Breast epithelium (tissue), 3 donors: ENCODE data around the gene PIANP.

Experiments used
- POLR2A ChIP-seq: fragments of 450-650 bp; IDR thresholded peaks from one replicate; pipeline ENCODE4 v1.6.1; 2016; ENCODE audit warnings: antibody characterized with exemption, mild to moderate bottlenecking, moderate library complexity
- TF ChIP-seq, protein P1 (sequence below), 3 donors: fragments of 450-650 bp; IDR thresholded peaks; one replicate each; pipeline ENCODE4 v1.5.1; 2016 to 2017; ENCODE audit warnings: antibody characterized with exemption in 3 of 3, mild to moderate bottlenecking in 3 of 3, moderate library complexity in 3 of 3

- no peak for TF ChIP-seq POLR2A
- TF ChIP-seq, protein P1, sequence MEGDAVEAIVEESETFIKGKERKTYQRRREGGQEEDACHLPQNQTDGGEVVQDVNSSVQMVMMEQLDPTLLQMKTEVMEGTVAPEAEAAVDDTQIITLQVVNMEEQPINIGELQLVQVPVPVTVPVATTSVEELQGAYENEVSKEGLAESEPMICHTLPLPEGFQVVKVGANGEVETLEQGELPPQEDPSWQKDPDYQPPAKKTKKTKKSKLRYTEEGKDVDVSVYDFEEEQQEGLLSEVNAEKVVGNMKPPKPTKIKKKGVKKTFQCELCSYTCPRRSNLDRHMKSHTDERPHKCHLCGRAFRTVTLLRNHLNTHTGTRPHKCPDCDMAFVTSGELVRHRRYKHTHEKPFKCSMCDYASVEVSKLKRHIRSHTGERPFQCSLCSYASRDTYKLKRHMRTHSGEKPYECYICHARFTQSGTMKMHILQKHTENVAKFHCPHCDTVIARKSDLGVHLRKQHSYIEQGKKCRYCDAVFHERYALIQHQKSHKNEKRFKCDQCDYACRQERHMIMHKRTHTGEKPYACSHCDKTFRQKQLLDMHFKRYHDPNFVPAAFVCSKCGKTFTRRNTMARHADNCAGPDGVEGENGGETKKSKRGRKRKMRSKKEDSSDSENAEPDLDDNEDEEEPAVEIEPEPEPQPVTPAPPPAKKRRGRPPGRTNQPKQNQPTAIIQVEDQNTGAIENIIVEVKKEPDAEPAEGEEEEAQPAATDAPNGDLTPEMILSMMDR (IDR thresholded peaks at IDR 0.05), result no peak
These were observed 29.6 kb upstream of the PIANP start for GRCh38 chr12:6730169-6730568.
